DMS114 treated with DMSO at 0.1 percent for 48 hours (cell line): ENCODE measurements around the gene NMT2.
A peak's percentile ranks its signal among the peaks of the same experiment; 100 is the strongest.

Experiments
- DNase-seq: peaks from one replicate; lab custom pipeline; 2025; ENCODE audit not compliant: unreplicated experiment; lab: John Stamatoyannopoulos, UW

The NMT2 gene

GRCh38 chr10:15182540-15183207 lies 14.2 kb upstream of the NMT2 start:
- DNase-seq = no peak

GRCh38 chr10:15181576-15182156 lies 13.2 kb upstream of the NMT2 start:
- no peak for DNase-seq

- no peak for DNase-seq
Measured at GRCh38 chr10:15180736-15181135, 12.2 kb upstream of the NMT2 start.

DNA sequence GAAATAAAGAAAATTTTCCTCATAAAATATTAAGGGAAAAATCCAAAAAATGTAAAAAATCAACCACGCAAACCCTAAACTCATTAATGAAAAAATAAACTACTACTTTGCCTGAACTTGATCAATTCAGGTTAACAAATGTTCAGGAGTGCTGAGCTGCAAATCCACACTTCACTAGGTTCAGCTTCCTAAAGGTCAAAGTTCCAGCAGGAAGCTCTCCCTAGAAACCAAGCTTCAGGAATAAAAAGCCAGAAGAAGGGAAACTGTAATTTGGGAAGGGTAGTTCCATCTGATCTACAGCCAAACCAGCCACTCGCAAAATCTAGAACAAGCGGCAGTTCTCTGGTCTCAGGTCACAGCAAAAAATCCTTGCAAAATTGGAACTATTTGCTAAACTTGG lies 7.8 kb upstream of the NMT2 start:
- DNase-seq = no peak

GRCh38 chr10:15175587-15175986 lies 7.1 kb upstream of the NMT2 start:
- no peak for DNase-seq

- no peak for DNase-seq
Measured at GRCh38 chr10:15172306-15172840, 3.9 kb upstream of the NMT2 start.

DNA sequence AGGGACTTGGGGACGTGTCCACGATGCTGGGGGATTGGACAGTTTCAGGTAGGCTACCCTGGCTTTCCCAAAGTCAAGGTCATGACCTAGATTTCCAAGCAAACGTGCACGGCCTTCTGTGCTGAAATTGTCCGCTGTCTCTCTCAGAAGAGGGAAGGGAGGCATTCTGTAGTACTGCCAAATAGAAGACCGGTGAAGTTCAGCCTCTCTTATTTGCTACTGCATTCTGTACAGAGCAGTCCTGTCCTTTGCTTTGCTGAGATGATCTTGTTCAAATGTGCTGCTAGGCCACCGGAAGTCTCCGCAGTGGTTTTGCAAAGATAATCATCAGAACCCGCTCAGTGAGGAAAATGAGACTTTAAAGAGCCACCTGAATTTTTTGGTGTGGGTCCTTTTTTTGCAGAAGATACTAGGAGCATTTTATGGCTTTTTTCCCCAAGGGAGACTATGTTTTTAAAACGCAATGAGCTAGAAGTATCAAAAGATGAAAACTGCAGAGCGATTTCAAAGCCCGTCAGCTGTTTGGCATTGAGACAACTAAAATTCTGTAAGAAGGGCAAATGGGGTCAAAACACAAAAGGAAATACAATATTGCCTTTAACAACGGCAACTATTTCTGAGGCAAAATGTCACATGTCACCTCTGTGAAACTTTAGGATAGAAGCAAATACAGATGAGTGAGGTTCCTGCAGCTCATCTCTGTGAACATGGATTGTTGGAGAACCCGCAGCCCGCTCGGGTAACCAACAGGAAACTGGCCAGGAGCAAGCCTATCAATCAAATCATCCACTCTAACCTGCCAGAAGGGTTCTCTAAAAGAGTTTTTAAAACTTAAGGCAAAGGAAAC lies 1.3 kb upstream of the NMT2 start:
- no peak for DNase-seq

GRCh38 chr10:15168786-15169554 lies 477 bp upstream of the NMT2 start:
- DNase-seq = peak; percentile 71

DNA sequence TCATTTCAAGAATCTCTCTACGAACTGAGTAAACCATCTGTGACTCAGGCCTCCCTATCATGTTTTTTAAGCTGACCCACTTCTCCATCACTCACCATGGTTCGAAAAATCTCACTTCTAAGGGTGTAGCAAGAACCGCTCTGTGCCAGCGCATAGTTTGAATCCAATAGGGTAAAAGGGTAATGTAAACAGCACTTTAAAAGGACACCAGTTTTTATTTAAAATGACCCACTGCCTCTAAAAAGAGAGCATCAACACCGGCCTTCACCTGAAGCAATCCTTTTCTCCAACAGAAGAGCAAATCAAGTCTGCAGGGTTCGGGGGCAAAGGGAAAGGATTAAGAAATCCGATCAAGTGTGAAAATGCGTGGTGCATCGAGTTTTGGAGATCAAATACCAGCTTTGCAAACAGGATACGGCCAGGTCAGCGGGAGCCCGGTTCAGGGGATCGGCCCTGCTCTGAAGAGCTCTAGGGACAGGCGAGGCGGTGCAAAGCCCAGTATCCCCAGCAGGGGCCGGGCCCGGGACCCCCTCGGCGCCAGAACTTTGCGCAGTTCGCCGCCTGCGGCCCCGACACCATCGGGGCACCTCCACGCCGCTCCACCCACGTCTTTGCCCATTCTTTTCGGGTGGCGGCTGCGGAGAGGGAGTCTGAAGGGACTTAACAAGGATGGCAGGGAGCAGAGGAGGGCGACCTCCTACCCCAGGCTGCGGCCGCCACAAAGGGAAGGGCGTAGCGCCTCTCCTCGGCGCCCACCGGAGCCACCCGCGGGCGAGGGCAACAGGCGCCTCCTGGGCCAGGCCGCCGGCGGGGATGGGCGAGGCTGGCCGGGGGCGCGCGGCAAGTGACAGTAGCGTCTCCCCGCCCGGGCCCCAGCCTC lies 842 bp downstream of the NMT2 start:
- DNase-seq = peak; percentile 46

DNA sequence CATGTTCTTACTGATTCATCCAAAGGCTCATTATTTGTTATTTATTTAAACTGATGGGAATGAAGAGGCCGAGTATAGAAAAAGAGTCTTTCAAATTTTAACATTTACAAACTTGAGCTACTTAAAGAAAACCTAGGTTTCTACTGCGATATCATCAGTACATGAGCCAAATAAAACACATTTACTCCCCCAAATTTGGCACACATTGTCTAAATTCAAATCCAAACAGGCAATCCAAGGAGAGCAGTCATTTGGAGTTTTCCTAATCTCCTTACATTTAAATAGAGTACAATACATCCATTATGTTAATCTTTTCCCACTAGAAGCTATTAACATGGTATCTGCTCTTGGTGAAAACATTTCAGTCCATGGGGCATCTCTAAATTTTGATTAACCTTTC lies 2.2 kb downstream of the NMT2 start:
- no peak for DNase-seq

DNA sequence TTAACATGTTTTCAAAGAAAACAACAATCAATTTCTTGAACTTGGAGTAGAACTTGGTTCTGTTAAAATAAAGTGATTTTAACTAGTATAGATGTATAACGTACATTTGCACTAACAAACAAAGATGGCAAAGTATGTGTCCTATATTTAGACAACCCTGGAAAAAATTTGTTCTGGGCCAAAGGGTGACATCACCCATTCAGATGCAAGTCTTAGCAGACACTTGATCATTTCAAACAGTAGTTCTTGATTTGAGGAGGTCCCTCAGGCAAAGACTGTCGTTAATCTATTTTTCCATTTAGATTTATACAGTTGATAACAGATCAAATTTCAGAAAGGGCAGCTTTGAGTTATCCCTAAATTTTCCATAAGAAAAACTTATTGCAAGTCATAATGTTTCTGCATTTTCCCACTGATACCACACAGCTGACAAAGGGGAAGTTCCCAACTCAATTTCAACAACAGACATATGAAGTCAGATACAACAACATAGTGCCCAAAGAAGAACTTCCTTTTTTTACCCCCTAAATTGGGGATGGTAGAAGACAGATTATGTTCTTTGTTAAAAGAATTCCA lies 5.2 kb downstream of the NMT2 start:
- no peak for DNase-seq

GRCh38 chr10:15158972-15159371 lies 9.5 kb downstream of the NMT2 start:
- no peak for DNase-seq

- no peak for DNase-seq
Measured at GRCh38 chr10:15158448-15158847, 10.0 kb downstream of the NMT2 start.

DNA sequence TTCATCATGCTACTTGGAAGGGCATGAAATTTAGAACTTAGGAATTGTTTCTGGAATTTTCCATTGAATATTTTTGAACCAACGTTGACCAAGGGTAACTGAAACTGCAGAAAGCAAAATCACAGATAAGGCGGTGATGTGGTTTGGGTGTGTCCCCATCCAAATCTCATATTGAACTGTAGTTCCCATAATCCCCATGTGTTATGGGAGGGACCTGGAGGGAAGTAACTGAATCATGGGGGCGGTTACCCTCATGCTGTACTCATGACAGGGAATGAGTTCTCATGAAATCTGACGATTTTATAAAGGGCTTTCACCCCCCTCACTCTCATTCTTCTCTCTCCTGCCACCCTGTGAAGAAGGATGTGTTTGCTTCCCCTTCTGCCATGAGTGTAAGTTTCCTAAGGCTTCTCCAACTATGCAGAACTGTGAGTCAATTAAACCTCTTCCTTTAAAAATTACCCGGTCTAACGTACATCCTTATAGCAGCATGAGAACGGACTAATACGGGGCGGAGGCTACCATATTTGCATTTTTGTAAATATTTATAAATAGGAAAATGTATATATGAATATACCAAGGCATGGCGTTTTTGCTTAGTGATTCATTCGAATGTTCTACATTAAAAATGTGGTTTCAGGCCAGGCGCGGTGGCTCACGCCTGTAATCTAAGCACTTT lies 12.4 kb downstream of the NMT2 start:
- no peak for DNase-seq

GRCh38 chr10:15152556-15152955 lies 15.9 kb downstream of the NMT2 start:
- no peak for DNase-seq

DNA sequence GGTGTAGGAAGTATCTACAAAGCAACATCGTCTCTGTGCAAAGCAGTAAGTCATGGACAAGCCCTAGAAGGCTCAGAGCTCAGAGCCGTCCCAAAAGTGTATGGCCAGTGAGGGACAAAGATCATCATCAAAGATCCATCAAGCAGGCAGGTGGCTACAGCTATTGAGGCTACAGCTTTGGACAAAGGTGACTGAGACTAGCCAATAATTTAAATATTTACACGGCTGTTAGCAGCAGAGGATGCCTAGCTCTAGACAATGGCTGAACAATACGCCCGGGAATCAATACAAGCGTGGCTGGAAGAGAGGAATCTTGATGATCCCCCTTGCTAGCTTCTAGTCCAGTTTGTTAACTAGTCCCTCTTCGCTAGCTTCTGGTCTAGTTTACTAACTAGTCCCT lies 17.9 kb downstream of the NMT2 start:
- no peak for DNase-seq

DNA sequence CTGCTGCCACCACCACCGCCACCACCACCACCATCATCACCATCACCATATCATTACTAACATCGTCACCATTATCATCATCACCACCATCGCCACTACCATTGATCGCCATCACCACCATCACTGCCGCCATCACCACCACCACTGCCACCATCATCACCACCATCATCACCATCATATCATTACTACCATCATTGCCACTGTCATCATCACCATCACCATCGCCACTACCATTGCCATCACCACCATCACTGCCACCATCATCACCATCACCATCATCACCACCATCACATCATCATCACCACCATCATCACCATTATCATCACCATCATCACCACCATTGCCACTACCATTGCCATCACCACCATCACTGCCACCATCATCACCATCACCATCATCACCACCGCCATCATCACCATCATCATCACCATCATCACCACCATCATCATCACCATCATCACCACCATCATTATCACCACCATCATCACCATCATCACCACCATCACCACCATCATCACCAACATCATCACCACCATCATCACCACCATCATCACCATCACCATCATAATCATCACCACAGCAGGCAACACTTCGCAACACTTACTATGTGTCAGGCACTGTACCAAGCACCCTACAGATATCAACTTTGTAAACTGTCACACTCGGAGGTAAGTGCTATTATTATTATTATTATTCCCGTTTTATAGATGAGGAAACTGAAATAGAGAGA lies 19.3 kb downstream of the NMT2 start:
- no peak for DNase-seq

GRCh38 chr10:15147594-15148392 lies 20.7 kb downstream of the NMT2 start:
- no peak for DNase-seq
